Epithelial cell of proximal tubule (primary cell): ENCODE measurements around the gene USP46. TPM values are rescaled to one million over a fixed set of nuclear protein-coding genes. Genes with fewer than 3 reads are reported as not detected.
A peak's percentile ranks its signal among the peaks of the same experiment; 100 is the strongest.

ENCODE experiments used
- DNase-seq: peaks from one replicate; pipeline ENCODE4 v3.0.0-alpha.2; 2011; ENCODE audit warnings: low read depth
- H3K4me3 ChIP-seq: 2 replicates; pipeline ENCODE4 v1.5.1; 2011; ENCODE audit warnings: low read depth, mild to moderate bottlenecking, low read length
- total RNA-seq: library from RNA; depleted of rRNA; stranded (reverse); fragments of >200 nt; gene quantifications from 2 replicates; pipeline ENCODE4 v1.2.3, GENCODE V29; 2015
- TF ChIP-seq, protein P1 (sequence below): conservative IDR thresholded peaks from 2 replicates; pipeline ENCODE4 v1.5.1; 2012; ENCODE audit warnings: low read depth, mild to moderate bottlenecking, low read length

USP46 gene
- total RNA-seq, 1 donor from 2014 or later: 8.5 TPM

DNA sequence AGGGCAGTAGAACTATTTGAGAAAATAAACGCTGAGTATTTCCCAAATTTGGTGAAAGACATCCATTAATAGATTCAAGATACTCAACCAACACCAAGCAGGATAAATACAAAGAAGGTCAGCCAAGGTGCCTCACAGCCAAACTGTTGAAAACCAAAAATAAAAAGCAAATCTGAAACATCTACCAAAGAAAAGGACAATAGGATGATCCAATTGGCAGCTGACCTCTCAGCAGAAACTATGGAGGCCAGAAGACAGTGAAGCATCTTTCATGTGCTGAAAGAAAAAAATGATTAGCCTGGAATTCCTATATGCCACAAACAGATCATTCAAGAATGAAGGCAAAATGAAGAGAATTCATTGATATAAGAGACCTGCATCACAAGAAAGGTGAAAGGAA, 44.9 kb downstream of the USP46 start:
- TF ChIP-seq, protein P1, sequence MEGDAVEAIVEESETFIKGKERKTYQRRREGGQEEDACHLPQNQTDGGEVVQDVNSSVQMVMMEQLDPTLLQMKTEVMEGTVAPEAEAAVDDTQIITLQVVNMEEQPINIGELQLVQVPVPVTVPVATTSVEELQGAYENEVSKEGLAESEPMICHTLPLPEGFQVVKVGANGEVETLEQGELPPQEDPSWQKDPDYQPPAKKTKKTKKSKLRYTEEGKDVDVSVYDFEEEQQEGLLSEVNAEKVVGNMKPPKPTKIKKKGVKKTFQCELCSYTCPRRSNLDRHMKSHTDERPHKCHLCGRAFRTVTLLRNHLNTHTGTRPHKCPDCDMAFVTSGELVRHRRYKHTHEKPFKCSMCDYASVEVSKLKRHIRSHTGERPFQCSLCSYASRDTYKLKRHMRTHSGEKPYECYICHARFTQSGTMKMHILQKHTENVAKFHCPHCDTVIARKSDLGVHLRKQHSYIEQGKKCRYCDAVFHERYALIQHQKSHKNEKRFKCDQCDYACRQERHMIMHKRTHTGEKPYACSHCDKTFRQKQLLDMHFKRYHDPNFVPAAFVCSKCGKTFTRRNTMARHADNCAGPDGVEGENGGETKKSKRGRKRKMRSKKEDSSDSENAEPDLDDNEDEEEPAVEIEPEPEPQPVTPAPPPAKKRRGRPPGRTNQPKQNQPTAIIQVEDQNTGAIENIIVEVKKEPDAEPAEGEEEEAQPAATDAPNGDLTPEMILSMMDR: no peak
- no peak for DNase-seq
- H3K4me3 ChIP-seq: no peak overlapping the region

DNA sequence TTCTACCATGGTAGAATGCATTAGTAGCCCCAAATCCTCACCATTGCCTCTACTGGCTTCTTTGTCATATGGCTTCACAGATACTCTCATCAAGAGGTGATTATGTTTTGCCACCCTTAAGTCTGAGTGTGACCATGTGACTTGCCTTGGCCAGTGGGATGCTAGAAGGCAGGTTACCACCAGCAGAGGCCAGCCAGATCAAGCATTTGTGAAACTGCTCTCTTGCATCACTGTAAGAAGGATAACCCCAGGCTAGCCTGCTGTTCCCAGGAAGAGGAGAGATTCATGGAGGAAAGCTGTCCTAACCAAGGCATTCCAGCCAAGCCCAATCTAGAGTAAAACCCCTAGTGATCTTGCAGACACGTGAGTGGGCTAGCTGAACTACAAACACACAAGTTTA, 46.8 kb downstream of the USP46 start:
- no peak overlapping the region for H3K4me3 ChIP-seq
- TF ChIP-seq, protein P1: no peak
- DNase-seq: no peak

DNA sequence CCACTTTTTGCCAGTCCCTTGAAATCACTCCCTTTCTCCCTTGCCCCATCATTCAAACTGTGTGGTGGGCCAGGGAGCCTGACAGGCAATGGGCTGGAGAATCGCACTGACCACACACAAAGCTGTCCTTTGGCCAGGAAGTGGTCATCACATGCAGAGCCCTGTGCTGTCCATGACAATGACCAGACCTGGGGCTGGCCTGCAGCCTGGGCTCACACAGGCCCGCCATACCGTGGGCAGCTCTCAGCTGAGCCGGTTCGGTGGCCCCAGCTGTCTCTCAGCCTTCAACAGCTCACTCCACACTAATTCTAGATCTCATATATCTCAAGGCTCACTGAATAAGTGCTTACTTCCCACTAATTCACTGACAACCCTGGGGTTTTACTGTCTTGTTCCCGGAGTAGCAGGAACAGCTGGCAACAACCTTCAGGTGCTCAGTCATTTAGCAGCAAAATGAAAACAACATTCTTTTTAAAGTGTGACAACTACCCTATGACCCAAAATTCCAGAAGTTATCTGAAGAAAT, 48.0 kb downstream of the USP46 start:
- TF ChIP-seq, protein P1: no peak
- DNase-seq: no peak

DNA sequence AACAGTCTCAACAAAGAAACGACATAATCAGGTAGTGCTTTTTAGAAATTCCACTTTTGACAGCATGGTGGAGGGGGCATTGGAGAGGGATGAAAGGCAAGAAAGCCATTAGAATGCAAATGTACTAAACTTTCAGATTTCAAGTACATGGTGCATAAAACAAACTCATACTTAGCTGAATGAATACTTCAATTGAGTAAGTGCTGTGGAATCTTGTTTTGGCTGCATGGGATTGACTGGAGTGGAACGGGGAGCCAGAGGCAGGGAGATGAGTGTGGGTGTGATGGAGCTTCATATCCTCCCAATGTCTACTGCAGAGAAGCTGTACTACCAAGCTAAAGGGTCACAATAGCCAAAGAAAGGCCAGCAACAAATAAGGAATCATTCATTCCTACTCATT, 52.4 kb downstream of the USP46 start:
- TF ChIP-seq, protein P1: no peak
- peak; percentile 23 for DNase-seq
- no peak overlapping the region for H3K4me3 ChIP-seq

More for the DNA sequence above, 48.0 kb downstream of the USP46 start:
- H3K4me3 ChIP-seq: no peak overlapping the region

DNA sequence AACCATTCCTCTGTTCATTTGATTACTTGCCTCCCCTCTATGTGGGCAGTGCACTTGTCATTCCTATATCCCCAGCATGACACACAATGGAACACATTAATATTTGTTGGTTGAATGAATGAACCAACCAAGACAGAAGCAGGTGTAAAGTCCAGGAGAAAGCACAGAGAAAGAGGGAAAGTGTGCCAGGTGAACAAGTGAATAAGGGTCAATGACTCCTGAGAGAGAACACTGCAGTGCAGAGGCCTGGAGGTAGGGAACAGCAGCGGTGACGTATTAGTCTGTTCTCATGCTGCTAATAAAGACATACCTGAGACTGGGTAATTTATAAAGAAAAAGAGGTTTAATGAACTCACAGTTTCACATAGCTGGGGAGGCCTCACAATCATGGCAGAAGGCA, 53.1 kb downstream of the USP46 start:
- TF ChIP-seq, protein P1: no peak
- no peak for DNase-seq
- no peak overlapping the region for H3K4me3 ChIP-seq

DNA sequence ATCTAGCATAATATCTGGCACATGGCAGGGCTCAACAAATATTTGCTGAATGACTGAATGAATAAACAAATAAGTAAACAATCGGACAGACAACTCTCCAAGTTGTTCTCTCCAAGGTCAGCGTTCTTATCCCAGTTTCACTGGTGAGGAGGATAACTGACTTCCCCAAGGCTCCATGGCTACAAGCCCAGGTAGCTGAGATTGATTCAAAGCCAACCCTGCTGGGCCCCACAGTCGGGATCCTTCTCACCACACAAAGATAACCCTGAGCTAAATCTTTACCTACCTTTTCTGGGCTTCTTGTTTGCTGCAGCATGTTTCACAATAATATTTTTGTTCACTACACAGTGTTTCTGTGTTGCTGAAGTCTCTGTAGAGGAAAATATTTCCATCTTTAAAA, 54.9 kb downstream of the USP46 start:
- no peak overlapping the region for H3K4me3 ChIP-seq
- DNase-seq: no peak
- TF ChIP-seq, protein P1: no peak

DNA sequence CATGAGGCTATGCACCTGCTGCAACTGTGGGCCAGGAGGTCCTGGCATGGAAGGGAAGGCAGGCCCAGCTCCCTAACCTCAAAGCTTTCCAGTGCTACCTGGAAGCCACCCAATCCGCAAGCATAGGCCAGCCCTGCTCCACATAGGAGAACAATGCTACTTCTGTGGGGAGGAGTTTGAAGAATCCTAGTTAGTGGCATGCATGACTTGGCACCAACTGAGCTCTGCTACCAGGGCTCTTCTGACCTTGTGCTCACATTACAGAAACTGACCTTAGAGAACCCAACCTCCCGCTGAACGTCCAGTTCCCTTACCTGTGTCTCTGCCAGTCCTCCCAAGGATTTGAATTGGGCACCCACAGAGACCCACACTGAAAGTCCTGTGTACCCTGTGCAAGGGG, 58.8 kb downstream of the USP46 start:
- H3K4me3 ChIP-seq: no peak overlapping the region
- TF ChIP-seq, protein P1: no peak
- peak; percentile 25 for DNase-seq
